Measurements from ENCODE around the gene FRYL.

The FRYL gene

DNA sequence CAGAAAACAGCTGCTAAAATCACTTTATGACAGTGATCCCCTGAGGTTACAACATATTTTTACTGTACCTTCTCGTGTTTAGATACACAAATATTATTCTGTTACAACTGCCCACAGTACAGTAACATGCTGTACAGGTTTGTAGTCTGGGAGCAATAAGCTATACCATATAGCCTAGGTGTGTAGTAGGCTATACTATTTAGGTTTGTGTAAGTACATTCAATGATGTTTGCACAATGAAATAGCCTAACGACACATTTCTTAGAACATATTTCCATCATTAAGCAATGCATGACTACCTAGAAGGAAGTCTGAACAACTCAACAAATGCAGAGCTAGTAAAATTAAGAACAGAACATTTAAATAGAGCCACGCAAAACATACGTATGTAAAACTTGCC lies 177.3 kb downstream of the FRYL start:
- DNase-seq, result no peak

GRCh38 chr4:48602222-48602621 lies 177.9 kb downstream of the FRYL start:
- peak; percentile 10 for DNase-seq

DNA sequence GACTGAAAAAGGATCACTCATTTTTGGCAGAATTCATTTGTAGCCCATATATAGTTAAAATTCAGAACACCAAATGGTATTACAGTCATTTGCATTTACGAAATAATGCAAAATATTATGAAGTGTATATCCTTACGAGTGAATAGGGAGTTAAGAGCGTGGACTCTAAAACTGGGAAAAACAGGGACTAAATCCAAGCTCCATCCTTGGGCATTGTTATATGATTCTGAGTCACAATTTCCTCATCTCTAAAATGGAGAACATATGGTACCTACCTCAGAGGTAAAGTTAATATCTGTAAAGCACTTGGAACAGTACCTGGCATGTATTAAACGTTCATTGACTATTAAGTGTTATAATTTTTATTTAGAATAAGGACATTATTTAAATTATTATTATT lies 183.7 kb downstream of the FRYL start:
- DNase-seq, result no peak

DNA sequence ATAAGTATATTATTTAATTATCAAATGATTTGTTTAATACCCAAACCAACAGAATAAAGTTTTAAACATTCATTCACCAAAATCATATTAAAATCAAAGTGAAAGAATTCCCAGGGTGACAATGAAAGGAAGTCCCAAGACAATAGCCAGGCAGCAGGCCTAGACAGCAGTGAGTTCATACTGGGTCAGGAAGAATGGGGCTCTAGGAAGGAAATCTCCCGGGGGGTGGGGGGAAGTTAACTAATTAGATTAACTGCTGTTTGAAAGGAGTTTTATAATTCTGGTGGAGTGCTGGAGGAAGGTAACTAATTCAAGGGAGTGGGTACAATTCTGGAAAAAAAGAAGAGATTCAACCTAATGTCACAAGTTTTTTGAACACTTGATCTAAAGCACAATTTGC lies 185.9 kb downstream of the FRYL start:
- no peak for DNase-seq

GRCh38 chr4:48591372-48591771 lies 188.7 kb downstream of the FRYL start:
- DNase-seq, result no peak

GRCh38 chr4:48590884-48591283 lies 189.2 kb downstream of the FRYL start:
- DNase-seq, result no peak

- no peak for DNase-seq
These were observed 191.0 kb downstream of the FRYL start for GRCh38 chr4:48589098-48589445.

DNA sequence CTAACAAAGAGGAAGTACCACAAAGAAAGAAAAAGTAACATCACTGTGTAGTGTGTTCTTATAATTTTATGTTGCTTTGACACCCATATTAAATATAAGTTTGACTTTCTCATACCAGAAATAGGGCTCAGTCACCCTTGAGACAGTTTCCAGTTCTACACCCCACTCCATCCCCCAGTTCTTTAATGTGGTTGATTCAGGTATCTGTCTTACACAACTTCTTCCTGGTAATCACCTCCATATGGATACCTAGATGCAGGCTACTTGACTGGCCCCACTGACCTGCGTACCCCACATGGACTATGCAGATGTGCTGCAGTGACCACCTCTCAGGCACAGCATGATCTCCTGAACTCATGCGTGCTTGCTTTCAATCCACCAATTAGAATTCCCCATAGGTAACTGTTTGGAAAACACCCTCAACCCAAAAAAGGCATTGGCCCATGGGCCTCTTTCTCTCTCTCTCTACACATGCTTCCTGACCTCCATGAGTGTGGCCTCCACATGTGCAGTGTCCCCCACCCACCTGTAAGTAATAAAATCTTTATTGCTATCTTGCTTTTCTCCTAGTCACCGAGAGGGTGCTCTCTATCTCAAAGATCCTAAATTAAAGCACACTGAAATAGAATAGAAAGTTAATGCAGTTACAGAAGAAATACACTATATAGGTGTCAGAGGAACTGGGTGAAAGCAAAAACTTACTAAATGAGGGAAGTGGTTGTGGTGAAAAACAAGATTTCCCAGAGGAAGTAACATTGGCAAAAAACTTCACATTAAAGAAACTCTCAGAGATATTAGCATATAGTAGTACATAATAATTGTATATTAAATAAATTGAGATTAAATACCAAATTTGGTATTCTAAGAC lies 191.6 kb downstream of the FRYL start:
- no peak for DNase-seq

- no peak for DNase-seq
These were observed 194.7 kb downstream of the FRYL start for GRCh38 chr4:48585401-48585800.

DNA sequence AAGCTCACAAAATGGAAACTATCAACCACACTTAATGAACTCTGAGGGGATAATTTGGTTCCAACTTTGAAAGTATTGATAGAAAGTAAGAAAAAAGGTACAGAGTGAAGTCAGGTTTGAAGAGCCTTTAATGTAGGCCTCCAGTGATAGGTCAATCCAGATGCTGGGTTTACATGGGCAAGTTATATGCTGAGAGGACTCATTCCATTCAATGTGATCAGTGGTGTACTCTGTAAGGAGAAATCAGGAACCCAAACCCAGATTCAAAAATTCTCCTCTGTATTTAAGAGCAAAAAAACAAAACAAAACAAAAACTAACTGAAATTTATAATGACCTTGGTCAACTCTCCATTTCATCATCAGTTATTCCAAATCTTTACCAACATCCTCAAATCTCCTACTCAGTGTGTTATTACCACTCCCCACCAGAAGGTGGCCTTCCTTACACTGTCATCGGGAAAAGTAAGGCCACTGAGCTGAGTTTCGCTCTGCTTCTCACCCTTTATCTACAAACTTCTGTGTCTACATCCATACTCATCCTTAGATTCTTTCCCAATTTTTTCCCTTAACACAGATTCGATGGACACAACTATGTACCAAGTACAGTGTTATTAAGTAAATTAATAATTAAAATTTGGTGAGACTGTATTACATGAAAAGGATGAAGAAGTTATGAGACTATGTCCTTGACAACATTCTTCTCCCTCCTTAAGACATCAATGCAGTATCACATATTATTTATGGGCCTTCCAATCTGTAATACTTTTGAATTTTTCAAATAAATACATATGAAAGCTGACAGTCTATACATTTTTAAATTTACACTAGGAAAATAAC lies 201.7 kb downstream of the FRYL start:
- DNase-seq, result peak; percentile 21

DNA sequence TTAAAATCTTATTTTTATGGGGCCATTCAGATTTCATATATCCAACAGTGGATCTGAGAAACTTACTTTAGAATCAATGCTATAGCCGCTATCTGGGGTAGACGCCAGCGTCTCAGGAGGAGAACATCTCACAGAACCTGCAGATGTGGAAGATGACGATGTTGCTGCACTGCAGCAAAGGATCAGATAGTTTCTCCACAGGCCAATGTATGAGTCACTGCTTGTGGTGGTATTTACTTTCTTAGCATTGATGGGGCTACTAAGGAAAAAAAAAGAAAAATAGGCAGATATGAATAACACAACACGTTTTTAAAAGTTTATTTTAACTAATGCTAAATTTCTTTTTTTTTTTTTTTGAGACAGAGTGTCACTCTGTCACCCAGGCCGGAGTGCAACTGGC lies 204.1 kb downstream of the FRYL start:
- no peak for DNase-seq

DNA sequence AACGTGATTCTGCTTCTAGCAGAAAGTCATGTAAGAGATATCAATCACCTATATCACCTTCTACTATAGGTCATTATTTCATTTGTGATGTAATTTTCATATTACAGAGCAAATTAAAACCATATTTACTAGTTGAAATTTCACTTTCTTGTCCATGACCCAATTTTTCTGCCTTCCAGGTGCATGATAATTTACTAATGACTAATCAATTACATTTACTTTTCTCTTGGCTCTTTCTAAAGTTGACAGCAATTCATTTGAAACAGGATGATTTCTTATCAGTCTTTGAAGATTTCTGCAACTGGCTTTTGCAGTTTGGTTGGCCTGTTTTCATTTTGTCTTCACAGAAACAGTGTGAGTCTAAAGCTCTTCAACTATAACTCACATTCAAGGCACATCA lies 208.6 kb downstream of the FRYL start:
- DNase-seq, result no peak

DNA sequence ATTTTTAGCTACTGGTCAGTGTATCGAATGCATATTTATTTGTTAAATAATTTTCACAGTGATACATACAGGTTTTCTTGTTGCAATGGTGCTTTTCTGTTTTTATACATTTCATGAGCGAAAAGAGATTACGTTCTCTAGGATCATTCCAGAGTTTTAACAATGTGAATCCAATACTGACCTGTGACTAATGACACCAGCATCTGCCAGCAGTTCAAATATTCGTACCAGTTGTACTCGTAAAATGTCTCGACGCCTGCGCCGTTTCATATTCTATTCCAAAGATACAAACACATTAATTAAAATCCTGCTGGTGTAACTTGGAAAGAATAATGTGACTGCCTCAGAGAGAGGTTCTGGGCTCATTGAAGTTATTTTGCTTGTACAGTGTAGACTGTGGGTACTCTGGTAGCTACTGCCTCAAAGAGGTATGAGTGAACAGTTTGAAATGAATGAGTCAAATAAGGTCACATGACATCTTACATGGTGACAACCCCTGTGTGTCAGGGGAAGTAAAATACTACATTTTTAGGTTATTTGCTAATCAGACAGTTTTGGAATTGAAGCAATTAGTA lies 209.3 kb downstream of the FRYL start:
- no peak for DNase-seq

DNA sequence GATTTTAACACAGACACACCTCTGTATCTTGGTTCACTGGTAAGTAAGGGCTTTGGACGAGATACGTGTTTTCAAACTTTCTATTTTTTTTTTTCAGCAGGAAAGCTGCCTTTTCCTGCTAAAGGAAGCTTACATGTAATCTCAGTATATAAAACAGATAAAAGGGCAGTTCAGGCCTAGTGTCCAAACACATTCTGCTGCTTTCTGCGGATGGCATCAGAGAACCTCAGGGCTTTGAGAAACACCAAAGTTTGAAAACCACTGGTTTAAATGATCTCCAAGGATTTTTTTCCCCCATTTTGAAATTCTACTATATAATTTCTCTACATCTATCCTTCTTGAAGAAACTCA lies 214.1 kb downstream of the FRYL start:
- no peak for DNase-seq

DNA sequence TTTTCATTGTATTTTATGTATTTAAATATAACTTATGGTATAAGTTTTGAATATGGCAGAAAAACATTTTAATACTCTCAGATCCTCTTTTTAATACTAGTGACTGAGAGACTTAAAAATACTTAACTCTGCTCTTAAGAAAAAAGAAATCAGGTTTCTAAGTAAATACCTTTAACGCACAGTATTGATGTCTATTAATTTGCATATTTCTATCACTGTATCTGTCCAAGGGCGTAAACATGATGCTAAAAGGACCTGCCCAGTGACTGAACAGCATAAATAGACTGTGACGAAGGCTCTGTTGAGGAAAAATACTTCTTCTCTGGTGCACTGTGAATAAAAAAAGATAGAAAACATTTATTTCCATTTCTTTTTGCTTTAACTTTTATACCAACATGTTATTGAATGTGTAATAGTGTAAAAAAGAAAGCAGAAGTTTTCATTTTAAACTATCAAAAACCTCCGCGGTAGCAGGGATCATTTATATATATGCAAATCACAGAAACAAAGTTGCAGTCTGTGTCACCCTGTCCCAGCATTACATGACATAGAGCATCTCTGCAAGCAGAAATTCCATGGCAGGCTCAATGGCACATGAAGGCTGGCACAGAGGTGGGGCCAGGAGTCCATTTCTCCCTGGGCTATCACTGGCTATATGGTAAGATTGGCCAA lies 214.6 kb downstream of the FRYL start:
- DNase-seq, result no peak

GRCh38 chr4:48564151-48564550 lies 215.9 kb downstream of the FRYL start:
- DNase-seq, result no peak

GRCh38 chr4:48558819-48559218 lies 221.3 kb downstream of the FRYL start:
- DNase-seq, result no peak

- DNase-seq, result no peak
These were observed 222.1 kb downstream of the FRYL start for GRCh38 chr4:48558026-48558425.

- no peak for DNase-seq
These were observed 222.6 kb downstream of the FRYL start for GRCh38 chr4:48557478-48557877.

DNA sequence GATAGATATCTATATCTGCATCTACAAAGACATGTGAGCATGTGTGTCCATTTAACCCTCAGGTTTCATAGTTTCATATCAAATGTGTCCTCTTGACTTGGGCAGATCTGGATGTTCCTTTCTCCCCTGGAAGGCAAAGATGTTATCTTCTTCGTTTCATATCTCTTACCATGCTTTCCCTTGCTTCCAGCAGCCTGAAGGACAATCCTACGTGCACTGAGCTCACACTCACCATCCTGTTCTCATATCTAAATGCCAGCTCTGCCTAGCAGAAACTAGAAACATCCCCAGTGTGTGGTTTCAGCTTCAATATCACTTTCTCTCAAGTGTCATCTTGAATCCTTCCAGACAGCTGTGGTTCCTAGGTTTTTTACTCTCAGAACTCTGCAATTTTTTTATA lies 223.8 kb downstream of the FRYL start:
- no peak for DNase-seq

- no peak for DNase-seq
These were observed 225.5 kb downstream of the FRYL start for GRCh38 chr4:48554606-48555005.

DNA sequence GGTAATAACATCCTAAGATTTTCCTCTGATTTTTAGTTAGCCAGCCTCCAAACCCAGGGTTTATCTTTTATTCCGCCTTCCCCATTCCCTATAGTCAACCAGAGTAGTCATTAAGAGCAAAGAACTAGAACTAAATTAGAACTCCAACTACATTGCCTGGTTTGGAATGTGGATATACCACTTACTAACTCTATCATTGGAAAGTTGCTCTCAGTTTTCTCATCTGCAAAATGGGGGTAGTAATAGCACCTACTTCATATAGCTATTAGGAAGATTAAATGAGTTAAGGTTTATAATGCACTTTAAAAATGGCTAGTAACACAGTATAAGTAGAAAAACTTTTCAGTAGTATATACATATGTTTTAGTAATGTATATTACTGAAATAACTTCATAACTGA lies 226.4 kb downstream of the FRYL start:
- DNase-seq, result no peak

DNA sequence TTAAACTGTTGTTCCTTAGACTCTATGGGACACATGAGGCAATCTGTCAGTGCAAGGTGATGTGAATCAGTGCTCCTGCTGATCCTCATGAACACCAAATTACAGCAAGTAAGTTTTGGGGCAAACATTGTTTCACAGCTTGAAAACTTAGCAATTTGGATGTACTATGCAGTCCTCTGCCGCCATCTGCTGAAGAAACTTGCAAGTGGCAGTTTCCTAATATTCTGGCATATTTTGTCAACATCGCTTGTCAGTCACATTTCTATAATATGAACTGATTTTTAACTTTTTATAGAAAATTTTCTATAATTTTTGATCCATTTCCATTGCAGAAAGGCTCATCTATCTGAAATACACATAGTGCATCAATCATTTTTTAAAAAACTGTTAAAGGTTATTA lies 233.7 kb downstream of the FRYL start:
- no peak for DNase-seq

DNA sequence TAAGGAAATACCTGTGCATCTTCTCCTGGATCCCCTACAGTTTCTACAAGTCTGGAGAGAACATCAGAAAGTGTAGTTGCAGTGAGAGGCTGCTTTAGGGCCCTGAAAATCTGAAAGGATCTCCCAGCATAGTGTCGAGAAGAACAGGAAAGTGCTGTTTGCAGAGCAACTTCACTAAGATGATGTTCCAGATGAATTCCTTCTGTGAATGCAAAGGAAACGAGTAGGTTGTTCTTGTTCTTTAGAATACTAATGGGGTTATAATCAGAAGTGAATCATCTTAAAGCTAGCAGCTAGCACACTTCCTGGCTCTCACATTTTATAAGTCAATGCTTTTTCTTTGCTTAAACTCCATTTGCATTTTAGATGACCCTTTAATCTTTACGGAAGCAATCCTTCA lies 236.3 kb downstream of the FRYL start:
- DNase-seq, result no peak

Measured in NCI-H187 treated with DMSO at 0.1 percent for 48 hours (cell line).